DMS53 (cell line): ENCODE measurements around the gene SERTAD2.

Experiments
- DNase-seq: peaks from one replicate; lab custom pipeline; 2025; lab: John Stamatoyannopoulos, UW

The SERTAD2 gene

GRCh38 chr2:64646007-64646880 is 7.5 kb downstream of the SERTAD2 start:
- DNase-seq, result peak; percentile 81

DNA sequence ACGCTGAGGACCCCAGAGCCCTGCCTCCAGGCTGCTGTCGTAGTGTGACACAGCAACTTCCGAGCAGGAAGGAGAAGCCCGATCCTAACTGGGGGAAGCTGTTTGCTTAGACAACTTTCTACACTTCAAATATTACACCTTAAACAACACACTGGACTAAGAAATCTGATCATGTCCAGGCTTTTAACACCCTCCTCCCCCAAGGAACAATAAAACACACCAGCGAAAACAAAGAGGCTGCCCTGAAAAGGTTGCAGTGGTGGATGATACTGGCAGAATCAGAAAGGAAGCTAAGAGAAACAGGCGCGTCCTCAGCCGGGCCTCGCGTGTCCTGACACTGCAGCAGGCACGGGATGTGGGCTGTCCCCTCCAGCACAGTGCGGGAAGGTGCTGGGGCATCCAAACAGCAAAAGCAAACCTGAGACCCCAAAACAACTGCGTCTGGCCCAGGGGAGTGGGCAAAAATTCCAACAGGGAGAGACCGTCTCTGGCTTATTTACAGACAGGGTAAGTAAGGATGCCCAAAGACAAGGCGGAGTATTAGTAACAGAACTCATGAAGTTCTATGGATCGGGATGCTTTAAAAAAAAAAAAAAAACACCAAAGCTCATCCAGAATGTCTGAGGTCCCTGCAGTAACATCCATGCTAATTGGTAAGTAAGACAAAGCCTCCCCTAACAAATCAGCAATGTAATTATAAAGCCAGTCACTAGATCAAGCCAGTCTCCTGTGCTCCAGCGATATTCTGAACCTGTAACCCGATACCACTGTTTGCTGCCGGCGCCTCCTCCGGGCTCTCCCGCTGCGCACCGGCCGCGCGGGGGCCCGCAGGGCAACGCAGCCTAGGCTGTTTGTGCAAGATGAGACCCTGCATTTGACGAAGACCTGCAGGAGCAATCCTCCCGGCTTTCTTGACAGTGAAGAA is 9.0 kb downstream of the SERTAD2 start:
- peak; percentile 95 for DNase-seq

GRCh38 chr2:64643838-64644457 is 9.8 kb downstream of the SERTAD2 start:
- peak; percentile 68 for DNase-seq

DNA sequence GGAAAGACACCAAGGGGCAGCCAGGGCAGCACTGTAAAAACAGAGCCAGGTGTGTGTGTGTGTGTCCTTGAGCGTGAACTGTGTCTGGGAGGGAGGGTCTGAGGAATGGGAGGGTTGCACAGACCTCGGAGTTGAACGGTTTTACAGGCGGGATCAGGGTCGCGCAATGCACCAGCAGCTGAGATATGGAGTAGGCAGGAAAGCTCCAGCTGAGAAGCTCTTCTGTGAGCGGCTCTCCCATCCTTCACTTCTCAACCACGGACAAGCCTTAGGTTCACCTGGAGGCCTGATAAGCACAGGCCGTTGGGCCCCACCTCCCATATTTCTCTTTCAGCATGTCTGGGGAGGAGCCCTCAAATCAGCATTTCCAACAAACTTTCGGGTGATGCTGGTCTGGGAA is 12.1 kb downstream of the SERTAD2 start:
- DNase-seq, result no peak

- no peak for DNase-seq
Measured at GRCh38 chr2:64640153-64641044, 13.3 kb downstream of the SERTAD2 start.

DNA sequence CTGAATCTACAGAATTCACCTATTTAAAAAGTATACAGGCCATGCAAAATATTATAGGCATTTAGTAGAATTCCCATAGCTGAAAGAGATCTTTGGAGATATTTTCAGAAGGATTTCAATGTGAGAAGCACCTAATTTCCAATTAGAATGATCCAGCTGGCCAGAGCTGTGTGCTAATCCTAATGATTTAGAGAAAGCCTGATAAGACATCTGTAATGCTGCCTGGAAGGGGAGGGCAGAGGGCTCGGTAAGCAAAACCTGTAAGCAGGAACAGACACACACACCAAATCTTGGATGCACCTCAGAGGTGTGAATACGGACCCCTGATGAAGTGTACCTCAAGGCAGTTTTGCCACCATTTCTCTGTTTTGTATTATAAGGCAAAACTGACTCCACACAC is 14.0 kb downstream of the SERTAD2 start:
- DNase-seq, result no peak

DNA sequence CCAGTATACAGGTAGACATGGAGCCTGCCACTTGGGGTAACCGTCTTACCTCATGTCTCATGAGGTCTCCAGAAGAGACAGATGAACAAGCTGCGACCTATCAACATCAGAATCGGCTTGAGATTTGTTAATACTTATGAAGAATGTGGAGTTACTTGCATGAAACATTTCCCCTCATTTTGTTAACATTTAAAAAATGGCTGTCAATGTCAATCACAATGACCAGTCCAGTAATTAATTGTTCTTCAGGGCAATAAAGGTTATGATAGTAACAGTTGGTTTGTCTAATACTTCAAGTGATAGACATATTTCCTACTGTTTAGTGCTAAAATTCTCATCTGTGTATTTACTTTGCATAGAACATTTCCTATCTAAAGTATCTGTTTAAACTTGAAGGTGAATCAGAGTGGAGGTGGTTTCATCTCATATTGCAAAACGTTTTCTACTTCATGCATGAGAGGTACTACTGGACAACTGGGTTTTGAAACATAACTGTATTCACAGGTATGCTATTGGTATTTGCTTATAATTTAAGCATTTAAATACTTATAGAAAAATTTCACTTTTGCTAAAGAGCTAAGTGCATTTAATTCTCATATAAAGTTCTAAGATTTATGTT is 15.1 kb downstream of the SERTAD2 start:
- no peak for DNase-seq

DNA sequence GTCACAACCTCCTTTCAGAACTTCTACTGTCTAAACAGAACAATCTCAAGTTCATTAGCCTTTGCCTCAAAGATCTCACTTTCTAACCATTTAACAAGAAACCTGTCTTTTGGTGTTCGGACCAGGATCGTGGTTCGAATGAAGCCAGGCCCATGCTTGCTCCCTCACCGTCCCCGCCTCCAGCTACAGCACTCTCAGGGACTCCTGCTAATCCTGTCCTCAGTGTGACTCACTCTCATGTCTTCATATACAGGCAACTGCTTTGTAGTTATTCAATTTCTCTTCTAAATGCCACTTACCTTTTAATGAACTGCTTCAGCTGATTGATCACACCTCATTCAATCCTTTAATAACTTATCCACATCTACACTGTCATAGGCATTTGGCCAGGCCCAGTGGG is 15.8 kb downstream of the SERTAD2 start:
- no peak for DNase-seq

GRCh38 chr2:64637000-64637635 is 16.6 kb downstream of the SERTAD2 start:
- no peak for DNase-seq

GRCh38 chr2:64635976-64636911 is 17.5 kb downstream of the SERTAD2 start:
- no peak for DNase-seq

DNA sequence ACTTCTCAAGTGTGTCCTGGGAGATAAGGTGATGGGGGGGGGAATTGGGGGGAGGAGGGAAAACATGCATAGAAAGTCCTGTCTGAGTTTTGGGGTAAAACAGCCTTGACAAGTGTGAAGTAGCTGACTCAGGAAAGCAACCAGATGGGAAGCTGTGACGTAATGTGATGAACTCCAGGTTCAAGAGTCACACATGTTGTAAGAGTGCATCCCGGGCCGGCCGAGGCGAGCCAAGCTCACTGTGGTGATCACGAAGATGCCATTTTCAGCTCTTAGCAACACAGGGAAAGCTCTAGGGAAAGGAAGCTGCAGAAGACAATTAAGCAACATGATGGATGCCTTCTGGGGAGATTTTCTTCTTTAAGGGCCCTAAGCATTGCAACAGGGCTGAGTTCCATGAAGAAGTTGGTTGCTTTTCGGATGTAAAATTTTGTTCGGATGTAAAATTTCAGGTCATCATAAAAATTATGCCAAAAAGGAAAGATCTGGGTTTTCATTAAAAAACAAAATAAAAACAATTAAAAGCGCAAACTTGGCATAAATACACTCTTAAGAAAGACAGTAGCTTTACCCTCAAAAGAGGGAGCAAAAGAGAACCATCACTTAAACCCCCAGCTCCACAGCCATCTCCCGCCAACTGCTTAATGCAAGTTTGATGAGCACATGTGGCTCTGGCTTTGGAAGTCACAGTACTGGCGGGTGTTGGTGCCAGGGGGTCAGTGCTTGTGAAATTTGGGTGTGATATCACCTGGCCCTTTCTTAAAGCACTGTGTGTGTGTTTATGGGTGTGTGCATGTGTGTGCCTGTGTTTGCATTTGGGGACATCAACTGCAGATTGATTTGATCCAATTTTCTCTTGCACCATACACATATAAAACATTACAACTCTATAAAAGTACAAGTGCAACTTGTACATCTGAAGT is 19.1 kb downstream of the SERTAD2 start:
- DNase-seq, result no peak

DNA sequence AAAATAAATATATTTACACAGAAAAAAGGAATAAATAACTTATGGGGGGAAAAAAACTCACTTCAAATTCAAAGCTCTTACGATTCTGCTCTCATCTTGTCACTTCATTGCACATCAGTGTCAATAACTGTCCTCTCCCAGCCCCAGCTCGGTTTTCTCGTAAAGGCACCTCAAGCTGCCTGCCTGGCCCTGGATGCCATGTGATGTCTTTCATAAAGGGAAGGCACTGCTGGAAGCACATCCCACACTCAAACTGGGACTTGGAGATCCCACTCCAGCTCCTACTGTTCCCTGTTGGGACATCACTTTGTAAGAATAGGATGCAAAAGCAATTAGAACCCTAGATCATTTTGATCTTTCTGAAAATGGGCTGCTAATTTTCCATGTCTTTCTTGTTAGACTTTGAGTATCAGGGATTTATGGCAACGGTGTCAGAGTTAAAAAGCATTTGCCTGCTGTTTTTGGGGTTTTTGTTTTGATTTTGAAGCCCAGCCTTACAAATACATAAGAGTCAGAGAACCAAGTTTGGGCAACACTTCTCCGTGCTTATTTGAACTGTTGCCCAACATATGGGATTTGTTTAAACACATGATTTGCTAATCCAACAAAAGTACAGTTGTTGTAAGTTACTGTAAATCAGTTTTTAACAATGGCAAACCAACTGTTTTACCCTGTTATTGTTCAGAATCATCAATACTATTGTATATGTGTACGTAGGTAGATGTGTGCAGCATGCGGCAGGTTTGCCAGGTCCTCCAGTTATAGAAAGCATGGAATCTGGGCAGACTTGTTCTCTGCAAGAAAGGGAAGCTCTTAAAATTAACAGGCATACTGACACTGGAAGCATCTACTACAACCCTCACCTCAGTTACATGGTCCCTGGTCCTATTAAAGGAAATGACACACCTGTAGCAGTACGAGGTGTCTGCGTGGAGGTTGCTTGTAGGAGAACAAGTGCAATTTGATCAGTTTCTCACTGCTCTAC is 20.6 kb downstream of the SERTAD2 start:
- no peak for DNase-seq

GRCh38 chr2:64631771-64632170 is 21.9 kb downstream of the SERTAD2 start:
- DNase-seq, result no peak

DNA sequence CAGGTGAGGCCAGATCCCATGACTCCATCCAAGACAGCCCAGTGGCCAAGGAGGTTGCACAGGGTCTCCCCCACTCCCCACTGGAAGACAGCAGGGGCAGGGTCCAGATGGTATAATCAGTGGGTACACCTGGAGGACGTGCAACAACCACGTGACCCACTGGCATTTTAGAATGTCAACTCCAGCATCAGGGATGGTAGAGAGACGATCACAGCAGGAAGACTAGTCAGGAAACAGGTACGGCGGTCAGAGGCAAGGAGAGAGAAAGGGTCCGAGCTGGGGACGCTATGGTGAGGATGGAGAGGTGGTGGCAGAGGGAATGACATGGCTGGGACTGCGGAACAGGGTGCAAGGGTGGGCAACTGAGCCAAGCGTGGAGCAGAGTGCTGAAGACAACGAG is 23.0 kb downstream of the SERTAD2 start:
- DNase-seq, result no peak

DNA sequence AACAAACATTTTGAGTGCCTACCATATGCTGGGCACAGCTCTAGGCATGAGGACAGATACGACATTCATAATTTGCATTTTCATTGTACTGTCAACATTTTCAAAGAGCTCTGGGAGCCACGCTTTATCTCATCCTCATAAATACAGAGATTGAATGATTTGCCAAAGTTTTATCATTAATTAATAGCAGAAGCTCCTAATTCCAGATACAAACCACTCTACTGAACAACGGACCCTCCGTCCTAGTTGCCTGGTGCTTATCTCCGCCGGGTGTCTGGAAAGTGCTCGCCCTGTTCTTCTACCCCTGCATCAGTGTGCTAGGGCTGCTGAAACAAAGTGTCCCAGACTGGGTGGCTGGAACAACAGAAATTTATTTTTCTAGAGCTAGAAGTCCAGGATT is 23.8 kb downstream of the SERTAD2 start:
- DNase-seq, result no peak

DNA sequence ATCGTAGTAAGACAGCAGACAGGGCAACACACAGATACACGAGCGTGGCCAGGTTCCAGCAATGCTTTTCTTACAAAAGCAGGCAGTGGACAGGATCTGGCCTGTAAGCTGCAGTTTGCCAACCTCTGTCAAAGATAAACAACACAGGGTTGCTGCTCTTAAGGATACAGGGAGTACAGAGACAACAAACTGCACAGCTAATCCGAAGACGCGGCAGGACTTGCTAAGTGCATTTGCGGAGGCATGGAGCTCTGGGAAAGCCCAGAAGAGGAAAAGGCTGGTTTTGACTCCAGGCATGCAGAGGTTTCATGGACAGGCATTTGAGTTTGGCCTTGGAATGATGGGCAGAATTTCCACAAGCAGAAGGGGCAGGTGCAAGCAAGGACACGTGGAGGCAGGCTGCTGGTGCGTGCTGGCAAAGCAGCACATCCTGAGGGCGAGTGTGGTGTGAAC is 24.4 kb downstream of the SERTAD2 start:
- DNase-seq, result no peak
